ENCODE data around the gene SCGB1A1.

The SCGB1A1 gene

DNA sequence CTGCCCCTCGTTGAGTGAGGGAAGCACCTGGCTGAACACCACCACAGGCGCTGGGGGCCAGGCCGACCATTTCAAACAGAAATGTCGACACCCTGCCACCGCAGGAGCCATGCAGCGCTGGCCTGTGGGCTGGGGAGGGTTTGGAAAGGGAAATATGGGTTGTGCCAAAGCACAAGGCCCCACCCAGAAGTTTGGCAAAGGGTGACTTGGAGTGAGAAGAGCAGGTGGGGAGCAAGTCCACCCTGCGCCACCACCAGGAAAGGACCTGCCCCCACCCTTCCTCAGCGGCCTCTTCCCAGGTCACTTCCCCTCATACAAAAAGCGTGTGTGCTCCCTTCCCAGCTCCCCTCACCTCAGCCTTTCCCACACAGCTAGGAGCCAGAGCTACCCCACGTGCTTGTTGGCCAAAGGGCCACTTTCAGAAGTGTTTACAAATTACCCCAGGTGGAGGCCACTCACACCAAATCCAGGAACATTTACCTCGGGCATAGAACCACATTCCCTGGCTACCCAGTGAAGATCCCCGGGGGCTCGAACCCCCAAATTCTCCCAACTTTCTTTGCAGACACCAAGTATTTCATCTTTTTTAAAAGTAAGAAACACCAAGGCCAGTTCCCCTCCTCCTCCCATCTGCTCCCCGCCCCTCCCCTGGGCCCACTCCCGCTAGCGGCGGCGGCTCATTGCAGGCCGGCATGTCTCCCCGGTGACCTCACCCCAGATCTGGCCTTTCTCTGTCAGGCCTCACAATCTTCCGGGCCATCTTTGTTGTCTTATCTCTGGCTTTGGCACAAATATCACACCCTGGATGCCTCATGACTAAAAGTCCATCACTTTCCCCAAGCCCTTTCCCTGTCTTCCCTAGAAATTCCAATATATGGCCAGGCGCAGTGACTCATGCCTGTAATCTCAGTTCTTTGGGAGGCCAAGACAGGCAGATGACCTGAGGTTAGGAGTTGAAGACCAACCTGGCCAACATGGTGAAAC, 20.5 kb upstream of the SCGB1A1 start:
- peak in 2 of 3 donors; percentile 21 to 28 for DNase-seq

DNA sequence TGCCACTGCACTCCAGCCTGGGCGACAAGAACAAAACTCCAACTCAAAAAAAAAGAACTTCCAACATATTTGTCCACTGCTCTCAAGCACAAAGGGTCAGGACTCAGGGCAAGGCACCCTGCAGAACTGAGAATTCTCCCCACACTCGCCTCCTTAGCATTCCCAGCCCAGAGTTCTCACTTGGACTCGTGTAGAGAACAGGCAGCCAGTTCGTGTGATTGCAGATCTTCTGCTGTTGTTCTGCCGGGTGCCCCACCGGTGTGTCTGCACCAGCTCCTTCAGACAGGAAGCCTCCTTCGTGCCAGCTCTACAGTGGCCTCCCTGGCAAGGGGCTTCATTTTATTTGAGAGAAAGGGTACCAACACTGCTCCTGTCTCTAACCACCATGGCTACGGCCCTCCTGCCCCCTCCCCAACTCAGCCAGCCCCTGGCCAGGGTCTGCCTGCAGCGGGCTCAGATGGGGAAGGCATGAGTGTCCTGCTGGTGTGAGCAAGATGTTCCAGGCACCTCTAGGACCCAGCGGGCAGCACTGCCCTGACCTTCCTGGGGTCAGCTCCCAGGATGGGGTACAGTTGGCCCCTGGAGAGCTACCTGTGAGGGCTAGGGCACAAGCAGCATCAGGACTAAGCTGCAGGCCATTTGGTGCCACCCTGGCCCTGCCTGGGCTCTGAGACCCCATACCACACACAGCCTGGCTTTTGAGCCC, 19.5 kb upstream of the SCGB1A1 start:
- DNase-seq = no peak

DNA sequence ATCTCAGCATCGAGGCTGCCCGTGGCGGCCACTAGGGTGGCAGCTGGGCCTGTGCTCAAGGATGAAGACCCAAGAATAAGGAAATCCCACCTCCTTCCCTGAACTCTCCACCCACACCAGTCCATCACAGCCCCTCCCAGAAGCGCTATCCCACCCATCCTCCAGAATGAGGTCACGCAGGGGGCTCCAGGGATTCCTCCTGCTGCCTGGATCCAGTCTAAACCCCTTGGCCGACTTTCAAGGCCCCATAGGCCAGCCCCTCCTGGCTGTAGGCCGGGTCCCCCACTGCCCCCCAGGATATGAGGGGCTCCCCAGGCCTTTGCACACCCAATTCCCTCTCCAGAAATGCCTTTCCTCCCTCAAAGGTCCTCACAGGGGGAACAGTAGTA, 19.0 kb upstream of the SCGB1A1 start:
- no peak for DNase-seq

DNA sequence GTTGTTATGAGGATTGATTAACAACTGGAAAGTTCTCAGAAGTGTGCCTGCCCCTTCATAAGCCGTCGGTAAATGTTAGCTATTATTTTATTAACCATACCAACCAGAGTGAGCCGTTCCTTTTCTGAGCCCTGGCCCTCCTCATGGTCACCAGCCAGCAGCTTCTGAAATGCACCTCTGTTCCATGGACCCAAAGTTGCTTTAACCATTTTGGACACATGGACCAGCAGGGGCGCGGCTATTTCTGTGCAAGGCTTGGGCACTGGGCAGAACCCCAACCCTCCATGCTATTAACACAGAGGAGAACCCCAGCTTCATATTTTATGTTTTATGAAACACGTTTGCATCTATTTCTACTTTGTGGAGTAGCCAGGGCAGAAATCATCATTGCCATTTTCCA, 18.6 kb upstream of the SCGB1A1 start:
- no peak for DNase-seq

DNA sequence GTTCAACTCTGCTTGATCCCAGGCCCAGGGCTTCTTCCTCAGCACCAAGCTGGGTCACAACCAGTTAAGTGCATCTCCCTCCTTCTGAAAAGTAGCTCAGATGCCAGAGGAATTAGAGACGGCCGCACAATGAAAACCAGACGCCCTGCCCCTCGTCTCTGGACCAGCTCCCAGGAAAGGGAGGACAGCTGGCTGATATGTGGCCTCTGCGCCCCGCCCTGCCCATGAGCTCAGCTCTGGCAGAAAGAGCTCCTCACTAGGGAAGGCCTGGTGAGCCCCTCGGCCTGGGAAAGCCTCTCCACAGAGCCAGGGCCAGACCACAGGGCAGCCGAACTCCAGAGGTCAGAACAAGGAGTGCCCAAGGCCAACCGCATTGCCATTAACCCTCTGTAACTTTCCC, 18.1 kb upstream of the SCGB1A1 start:
- DNase-seq = no peak

DNA sequence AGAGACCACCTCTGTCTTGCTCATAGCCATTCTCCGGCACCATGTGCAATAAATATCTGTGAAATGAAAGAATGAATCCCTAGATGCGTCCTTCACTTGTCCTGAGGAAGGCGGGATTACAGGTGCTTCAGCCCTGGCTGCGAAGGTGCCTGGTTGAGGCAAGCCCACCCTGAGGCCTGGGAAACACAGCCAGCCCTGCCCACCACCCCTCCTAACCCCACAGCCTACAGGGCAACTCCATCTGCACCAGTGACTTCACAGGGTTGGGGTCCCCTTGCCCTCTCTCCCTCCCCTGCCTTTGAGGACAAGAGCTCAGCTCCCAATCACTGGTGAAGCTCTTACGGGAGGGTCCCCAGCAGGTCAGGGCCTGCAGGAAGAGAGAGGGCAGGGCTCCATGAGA, 17.5 kb upstream of the SCGB1A1 start:
- no peak for DNase-seq

DNA sequence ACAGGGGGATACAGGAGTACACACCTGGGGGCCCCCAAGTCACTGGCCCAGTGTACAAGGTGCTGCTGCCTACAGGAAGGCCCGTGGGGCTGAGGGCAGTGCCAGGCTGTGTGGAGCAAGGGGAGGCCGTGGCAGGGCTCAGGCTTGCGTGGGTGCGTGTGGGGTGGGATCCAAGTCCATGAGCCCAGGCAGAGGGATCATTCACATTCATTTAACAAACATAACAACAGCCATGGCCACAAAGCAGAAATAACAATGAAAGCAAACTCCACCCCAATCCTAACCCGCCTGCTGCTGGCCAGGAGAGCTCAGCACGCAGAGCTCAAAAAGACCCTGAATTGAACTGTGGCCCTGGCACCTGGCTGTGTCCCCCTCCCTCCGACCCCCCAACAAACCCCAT, 17.0 kb upstream of the SCGB1A1 start:
- DNase-seq = no peak

DNA sequence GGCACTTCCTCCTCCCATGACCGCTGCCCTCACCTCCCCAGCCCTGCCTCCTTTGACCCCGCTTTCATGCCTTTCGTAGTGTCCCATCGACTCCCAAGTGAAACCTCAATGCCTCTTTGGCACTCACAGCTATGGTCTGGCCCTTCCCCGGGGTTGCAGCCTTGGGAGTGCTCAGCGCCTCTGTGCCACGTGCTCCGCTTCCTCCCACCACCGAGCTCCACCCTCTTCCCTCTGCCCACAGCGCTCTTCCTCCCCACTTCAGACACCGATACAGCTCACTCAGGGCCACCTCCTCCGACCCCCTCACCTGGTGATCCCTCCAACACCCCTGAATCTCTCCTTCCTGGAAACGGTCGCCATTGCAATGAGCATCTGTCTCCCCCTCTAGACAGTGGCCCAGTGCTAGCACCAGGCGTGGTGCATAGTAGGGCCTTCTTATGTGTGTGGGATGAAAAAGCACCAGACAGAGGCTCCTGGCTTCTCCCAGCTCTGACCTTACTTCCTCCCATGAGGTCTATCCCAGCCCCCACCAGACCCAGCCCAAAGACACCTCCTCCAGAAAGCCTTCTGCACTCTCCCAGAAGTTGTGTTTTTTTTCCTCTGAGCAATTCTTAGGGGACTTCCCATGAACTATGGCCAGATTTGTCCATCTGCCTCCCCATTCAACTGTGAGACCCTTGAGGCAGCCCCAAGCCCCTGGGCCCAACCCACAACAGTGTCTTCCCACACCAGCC, 16.4 kb upstream of the SCGB1A1 start:
- DNase-seq = peak; percentile 53 to 80 (median 61)

DNA sequence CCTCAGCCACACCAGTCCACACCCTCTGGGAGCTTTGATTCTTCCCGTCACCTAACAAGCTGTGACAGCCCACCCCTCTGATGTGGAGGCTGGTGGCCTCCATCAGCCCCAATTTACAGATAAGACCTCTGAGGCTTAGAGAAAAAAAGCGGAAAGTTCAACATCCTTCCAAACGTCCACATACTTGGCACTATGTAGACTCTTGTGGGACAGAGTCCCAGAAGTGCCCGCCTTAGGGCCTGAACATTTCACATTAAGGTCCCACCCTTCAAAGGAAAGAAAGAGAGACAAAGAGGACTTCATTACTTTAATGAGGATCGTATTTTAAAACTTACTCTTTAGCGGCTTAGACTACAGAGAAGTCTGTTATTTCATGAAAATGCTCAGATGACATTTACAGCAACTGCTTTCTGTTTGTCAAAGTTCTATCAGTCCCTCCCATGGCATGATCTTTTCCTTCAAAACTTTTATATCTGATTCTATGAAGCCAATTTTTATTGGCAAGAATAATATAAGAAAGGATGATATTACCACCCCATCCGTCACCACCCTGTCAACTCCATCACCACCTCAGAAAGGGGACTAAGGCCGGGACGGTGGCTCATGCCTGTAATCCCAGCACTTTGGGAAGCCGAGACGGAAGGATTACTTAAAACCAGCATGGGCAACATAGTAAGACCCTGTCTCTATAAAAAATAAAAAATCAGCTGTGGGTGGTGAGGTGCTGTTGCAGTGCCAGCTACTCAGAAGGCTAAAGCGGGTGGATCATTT, 15.7 kb upstream of the SCGB1A1 start:
- DNase-seq = no peak

DNA sequence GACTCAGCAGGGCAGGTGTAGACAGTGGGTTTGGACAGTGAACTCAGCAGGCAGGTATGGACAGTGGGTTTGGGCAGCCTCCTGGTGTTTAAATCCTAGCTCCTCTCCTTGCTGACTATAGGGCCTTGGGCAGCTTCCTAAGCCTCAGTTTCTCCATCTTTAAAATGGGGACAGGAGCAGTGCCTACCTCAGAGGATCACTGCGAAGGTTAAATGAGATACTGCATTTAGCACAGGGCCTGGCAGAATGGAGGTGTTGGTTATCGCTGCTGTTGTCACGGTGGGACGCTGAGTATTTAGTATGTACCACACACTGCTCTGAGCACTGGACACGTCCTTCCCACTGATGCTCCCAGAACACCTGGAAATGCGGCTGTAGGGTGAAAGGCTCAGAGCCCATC, 14.4 kb upstream of the SCGB1A1 start:
- no peak for DNase-seq

DNA sequence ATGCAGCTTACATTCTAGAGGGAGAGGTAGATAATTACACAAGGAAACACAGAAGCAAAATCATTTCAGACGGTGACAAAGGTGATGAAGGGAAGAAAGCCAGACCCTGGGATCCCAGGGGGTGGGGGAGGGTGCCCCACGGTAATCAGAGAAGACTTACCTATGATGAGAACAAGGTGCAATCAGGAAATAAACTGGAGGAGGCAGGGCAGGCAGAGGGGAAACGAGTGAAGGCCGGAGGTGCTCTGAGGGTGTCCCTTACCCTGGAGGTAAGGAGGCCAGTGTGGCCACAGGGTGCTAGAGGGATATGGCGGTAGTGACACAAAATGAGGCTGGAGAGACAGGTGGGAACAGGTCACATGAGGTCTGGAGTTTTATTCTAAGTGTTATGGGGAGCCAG, 13.9 kb upstream of the SCGB1A1 start:
- DNase-seq = no peak

DNA sequence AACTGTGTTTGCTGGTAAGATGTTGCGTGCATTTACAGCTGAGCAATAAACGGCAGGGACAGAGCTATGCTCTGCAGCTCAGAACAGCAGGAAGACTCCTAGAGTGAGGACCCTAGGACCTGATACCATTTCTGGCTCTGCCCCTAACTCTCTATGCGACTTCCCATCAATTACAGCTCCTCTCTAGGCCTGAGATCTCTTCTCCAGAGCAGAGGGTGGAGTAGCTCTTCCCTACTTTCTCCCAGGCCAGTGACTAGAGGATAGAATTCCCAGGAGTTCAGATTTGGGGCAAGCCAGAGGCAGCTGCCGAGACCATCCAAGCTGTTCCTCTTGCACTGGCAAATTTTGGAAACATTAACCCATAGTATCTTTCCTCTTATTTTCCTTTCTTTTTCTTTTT, 12.8 kb upstream of the SCGB1A1 start:
- no peak for DNase-seq

DNA sequence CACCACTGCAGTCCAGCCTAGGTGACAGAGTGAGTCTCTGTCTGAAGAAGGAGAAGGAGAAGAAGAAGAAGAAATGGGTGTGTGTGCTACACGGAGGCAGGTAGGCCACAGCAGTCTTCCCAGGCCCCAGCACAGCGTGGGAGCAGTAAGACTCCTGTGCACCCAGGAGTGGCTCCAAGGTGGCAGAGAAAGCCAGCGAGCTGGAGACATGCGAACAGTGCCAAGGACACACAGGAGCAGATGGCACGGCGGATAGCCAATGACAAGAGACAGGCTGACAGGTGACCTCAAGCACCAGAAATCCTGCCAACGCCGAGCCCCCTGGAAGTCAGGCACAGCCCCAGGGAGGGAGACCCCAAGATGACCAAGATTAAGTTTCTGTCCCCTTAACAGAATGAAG, 9.0 kb upstream of the SCGB1A1 start:
- DNase-seq = no peak

DNA sequence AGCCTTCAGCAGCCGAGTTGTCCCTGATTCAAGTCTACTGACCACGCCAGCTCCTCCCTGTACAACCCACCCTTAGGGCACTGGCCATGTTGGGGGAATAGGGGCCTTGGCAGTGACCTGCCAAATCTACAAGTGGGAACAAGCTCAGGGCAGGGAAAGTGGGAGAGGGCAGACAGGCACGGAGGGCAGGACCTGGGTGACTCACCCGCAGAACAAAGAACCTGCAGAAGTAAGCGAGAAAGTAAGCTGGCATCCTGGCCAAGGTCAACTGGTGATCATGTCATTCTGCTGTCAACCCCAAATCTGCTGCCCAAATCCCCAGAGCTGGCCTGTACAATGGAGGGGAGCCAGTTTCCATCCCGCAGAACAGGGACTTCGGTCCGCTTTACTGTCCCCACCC, 7.9 kb upstream of the SCGB1A1 start:
- no peak for DNase-seq

DNA sequence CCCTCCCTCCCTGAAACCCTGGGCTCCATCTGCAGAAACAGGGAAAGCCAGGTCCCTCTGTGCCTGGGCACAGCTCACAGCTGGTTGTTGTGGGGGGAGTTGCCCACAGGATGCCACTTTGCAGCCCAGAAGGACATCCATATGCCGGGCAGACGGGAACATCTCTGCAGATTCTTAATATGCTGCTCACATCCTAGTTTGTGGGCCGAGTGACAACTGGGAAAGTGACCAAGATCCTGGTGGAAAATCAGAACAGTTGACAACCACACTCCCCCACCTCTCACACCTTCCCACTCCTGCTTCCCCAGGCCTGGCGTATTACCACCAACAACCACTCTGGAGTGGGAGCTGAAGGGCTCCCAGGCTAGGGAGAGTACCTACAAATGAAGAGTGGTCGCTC, 7.3 kb upstream of the SCGB1A1 start:
- no peak for DNase-seq

DNA sequence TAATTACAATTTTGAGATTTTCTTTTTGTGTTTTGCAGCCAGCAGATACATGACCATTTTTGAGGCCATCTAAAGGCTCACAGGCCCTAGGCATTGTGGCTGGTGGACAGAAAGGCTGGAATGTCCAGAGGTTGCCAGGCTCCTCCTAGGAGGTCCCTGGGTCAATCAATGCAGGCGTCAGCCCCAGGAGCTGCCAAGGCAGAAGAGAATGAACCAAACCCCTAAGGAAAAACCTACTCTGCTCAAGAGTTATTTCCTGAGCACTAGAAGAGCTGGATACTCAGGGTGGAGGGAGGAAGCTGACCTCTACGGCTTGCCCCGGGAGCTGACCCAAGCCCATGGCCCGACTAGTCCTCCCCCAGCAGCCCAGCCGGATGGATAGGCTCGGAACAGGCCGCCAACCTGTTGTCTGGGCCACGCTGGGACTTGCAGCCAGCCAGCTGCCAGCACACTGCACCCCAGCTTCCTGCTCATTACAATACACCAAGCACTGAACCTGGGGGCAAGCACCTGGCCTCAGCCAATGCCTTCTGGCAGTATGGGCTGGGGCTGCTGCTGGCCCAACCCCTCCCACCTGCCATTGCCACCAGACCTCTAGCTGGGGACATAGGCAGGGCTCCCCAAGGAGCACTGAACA, 5.7 kb upstream of the SCGB1A1 start:
- DNase-seq = no peak

DNA sequence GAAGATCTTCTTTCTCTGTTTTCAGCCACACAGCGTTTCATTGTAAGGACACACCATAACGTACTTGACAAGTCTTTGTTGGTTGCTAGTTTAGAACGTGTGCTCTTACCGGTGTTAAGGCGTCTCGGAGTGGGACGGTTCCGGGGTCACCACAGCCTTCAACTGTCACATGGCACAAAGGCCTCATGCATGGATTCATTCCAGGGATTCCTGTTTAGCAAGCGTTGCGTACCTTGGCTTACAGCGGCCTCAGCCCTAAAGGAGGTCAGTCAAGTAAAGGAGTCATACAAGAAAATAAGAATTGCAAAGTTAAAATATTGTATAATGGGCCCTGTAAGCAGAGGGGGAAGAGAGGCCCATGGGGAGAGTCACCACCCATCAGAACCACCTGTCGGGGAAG, 2.2 kb upstream of the SCGB1A1 start:
- DNase-seq = no peak

DNA sequence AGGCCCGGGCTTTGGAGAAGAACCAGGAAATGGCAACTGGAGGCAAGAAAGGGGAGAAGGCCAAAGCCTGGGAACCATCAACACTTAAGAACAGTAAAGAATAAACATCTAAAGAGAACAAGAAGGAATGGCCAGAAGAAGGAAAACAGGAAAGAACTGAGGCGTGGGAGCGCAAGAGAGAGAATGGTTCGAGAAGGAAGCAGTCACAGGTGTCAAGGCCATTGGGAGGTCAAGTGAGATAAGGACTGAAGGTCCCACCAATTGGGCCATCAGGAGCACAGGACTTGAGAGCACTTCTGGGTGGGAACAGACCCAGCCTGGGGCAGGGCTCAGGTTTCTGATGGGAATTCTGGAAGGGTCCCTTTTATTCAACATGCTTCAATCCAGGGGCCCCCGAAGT, 697 bp upstream of the SCGB1A1 start:
- no peak for DNase-seq

DNA sequence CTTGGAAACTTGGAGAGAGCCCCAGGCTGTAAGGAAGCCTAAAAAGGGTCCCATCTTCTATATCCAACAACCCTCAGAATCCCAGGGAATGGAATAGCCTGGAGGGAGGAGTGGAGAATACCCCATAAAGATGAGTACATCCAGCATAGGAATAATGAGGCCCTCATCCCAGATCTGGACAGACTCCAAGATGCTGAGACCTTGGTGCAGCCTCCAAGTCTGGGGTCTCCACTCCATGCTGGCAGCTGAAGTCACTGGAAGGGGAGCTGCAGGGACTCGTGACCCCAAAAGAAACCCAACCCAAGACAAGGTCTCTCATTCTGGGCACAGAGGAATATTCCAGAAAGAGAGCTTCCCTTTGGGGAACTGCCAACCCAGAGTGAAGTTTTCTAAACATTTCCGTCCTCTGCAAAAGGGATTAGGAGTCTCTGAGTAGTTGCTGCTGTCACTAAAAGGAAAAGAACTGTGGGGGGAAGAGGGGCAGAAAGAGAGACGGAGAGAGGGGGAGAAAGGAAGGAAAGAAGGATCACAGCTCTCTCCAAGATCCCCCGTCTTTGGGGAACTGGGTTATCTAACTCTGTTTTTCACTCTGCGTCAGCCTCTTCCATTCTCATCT, 589 bp downstream of the SCGB1A1 start:
- DNase-seq = no peak

DNA sequence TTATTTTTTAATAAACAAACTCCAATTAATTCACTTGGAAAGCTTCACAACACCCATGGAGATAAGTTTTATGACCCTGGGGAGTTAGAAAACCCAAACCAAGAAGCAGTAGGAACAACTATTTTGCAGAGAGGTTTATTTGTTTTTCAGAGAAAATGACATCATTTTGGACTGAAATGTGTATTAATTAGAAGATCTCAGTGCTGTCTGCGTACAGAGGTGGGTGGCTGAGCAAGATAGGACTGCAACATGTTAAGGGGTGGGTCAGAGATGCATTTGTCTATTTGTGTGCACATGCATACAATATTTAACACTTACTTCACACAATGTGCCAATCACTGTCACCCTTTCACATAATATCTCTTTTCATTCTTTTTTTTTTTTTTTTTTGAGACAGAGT, 1.1 kb downstream of the SCGB1A1 start:
- DNase-seq = no peak

DNA sequence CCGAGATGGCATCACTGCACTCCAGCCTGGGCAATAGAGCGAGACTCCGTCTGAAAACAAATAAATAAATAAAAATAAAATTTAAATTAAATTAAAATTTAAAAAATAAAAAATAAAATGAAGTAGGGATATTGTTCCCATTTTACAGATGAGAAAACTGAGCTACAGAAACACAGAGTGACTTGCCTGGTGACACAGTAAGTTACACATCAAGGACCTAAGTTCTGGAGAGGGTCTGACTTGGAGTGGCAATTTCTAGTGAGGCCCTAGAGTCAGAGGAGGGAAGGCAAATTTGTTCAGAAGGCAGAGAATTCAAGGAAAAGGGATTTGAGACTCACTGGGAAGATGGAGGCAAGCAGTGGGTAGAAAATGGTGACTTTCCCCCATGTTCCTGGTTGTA, 2.0 kb downstream of the SCGB1A1 start:
- no peak for DNase-seq

DNA sequence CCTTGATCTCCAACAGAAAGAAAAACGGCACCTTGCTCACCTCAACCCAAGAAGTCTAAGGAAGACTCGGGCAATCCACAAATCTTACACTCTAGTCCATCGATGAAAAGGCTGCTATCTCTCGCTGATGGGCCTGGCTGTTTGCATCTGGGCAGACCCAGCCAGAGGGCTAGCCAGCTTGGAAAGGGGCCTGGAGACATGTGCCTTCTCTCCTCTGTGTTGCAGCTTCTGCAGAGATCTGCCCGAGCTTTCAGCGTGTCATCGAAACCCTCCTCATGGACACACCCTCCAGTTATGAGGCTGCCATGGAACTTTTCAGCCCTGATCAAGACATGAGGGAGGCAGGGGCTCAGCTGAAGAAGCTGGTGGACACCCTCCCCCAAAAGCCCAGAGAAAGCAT, 3.2 kb downstream of the SCGB1A1 start:
- DNase-seq = no peak

Measured in suppressor macrophage treated with lipopolysaccharide for 1 hour (primary cell).